GM18508 (cell line): ENCODE measurements around the gene CIZ1.
"Not testable (repeated sequence)": the region's sequence is repeated elsewhere in the genome, so short reads cannot be mapped to it uniquely, and the experiment has no call there.

Experiments used
- ATAC-seq: cut with Tn5 transposase; IDR thresholded peaks from one replicate; pipeline ENCODE4 v1.9.1; 2021; ENCODE audit warnings: moderate number of reproducible peaks; ENCODE audit not compliant: insufficient read depth, unreplicated experiment

Gene CIZ1

GRCh38 chr9:128149001-128149701 is 42.2 kb downstream of the CIZ1 start, which contains the start of gene LCN2:
Gene LCN2, plus strand, starts transcription at chr9:128149453. Its CDS starts 73 bp downstream, at chr9:128149526.
- no peak for ATAC-seq

- ATAC-seq: no peak
Observed at GRCh38 chr9:128148509-128149000, 42.8 kb downstream of the CIZ1 start.

- ATAC-seq: no peak
Observed at GRCh38 chr9:128146591-128147120, 44.7 kb downstream of the CIZ1 start.

GRCh38 chr9:128145951-128146351 is 45.4 kb downstream of the CIZ1 start:
- no peak for ATAC-seq

- ATAC-seq: no peak
Observed at GRCh38 chr9:128145536-128145935, 45.8 kb downstream of the CIZ1 start.

GRCh38 chr9:128144239-128145181 is 46.9 kb downstream of the CIZ1 start:
- ATAC-seq: no peak

- ATAC-seq: no peak
Observed at GRCh38 chr9:128143525-128144238, 47.7 kb downstream of the CIZ1 start.

- no peak for ATAC-seq
Observed at GRCh38 chr9:128142596-128142995, 48.8 kb downstream of the CIZ1 start.

- ATAC-seq: no peak
Observed at GRCh38 chr9:128142061-128142460, 49.3 kb downstream of the CIZ1 start.

GRCh38 chr9:128141604-128142003 is 49.8 kb downstream of the CIZ1 start:
- no peak for ATAC-seq

- no peak for ATAC-seq
Observed at GRCh38 chr9:128139621-128140020, 51.8 kb downstream of the CIZ1 start.

- no peak for ATAC-seq
Observed at GRCh38 chr9:128138001-128138400, 53.4 kb downstream of the CIZ1 start.

- ATAC-seq: no peak
Observed at GRCh38 chr9:128136816-128137793, 54.3 kb downstream of the CIZ1 start.

- ATAC-seq: not testable (repeated sequence)
Observed at GRCh38 chr9:128135561-128135960, 55.8 kb downstream of the CIZ1 start.

GRCh38 chr9:128132139-128132538 is 59.2 kb downstream of the CIZ1 start:
- not testable (repeated sequence) for ATAC-seq

GRCh38 chr9:128131346-128131745 is 60.0 kb downstream of the CIZ1 start:
- ATAC-seq: not testable (repeated sequence)

- ATAC-seq: not testable (repeated sequence)
Observed at GRCh38 chr9:128130651-128131050, 60.7 kb downstream of the CIZ1 start.

- not testable (repeated sequence) for ATAC-seq
Observed at GRCh38 chr9:128129976-128130590, 61.3 kb downstream of the CIZ1 start.
